ENCODE measurements around the gene SSR4.

SSR4 gene

DNA sequence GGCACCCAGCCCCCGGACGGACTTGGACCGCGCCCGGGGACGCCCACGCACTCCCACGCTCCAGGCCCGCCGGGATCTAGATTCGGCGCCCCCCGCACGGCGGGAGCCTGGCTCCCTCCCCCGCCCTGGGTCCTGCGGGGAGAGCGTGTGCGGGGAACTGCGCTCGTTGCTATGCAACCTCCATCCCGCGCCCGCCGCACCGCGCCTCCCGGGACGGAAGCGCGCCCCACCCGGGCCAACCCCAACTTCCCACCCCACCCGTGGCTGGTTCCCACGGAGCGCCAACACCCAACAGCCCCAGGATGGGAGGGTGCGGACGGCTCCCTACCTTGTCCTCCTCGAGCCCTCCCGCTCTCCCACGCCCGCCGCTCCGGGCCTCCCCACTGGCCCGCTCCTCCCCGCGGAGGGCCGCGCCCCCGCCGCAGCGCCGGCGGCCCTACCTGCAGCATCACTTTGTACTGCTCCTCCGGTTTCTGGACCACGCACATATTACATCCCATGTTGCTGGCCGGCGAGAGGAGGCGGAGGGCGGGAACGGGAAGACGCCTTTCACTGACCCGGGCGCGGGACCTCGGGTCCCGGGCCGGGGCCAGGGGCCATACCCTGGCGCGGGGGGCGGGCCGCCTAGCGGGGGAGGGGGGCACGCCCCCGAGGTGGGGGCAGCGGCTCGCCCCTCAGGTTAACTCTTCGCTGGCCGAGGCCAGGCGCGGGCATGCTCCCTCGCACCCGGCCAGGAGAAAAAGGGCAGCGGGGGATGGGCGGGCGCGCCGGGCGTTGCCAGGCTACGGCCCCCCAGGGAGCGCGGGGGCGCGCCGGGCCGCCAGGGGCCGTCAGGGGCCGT lies 35.6 kb downstream of the SSR4 start, which contains the start of gene PDZD4:
TSS of gene PDZD4 (minus strand) at position 746 of the 841 bp plus-strand sequence. CDS start at position 500, 246 bp downstream.
- no peak for DNase-seq (ENCODE audit: low read depth)

DNA sequence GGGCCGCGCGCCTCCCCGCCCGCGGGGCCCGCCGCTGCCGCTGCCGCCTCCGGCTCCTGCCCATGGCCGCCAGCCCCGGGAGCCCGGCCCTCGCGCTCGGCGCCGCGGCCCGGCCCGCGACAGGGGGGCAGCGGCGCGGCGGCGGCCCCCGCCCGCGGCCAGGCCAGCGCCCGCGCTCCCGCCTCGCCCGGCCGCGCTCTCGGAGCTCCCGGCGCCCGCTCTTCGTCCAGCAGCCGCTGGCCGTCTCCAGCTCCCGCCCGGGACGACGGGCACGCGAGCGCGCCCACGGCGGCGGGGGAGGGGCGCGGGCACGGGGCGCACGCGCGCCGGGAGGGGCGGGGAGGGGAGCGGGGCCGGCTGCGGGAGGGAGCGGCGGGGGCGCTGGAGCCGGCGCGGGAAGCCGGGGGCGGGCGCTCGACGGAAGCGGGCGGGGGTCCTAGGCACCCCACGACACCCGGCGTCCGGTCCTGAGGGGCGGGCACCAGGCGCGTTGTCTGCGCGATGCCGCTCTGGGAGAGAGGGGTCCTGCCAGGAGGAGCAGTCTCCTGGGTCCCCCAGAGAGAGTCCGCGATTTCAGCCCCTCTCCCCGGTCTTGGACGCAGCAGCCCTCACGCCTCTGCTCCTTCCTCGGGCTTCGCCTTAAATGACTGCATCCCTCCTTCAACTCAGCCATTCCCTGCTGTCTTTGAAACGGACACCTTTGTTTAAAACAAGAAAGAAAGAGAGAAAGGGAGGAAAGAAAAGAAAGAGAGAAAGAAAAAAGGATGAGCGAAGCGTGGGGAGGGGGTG lies 36.4 kb downstream of the SSR4 start:
- DNase-seq (ENCODE audit: low read depth), result no peak

- no peak for DNase-seq (ENCODE audit: low read depth)
Measured at GRCh38 chrX:153831429-153832150, 37.1 kb downstream of the SSR4 start.

DNA sequence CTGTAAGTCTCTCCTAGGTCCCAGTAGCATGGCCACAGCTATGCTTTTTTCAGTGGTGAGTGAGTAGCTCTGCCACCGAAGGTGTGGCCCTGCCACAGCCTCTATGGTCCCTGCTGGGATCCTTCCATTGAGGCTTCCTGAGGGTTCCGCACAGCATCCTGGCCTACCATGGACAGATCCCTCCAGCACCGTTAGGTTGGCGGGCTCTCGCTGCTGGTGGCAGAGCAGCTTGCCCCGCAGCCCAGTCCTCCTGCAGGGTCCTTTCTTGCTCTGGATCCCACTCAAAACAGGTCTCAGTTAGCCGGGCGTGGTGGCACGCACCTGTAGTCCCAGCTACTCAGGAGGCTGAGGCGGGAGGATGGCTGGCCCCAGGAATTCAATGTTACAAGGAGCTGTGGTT lies 38.3 kb downstream of the SSR4 start:
- DNase-seq (ENCODE audit: low read depth), result no peak

- no peak for DNase-seq (ENCODE audit: low read depth)
Measured at GRCh38 chrX:153836921-153837320, 42.5 kb downstream of the SSR4 start.

- no peak for DNase-seq (ENCODE audit: low read depth)
Measured at GRCh38 chrX:153844509-153845082, 50.1 kb downstream of the SSR4 start.

DNA sequence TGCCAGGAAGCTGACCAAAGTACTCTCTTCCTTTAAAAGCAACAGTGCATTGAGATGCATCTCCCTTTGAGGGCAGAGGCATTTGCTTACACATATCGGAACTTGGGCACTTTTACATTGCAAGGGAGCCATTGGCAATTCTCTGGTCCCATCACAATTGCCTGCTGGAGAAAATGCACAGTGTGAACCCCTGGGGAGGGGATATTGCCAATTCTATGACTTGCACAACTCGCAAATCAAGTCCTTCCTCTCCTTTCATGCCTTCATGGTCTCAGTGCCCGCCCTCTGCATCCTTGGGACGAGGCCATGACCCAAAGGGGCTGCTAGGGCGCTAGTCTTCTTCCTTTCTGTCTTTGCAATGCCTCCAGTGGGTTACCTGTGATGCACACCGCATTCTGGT lies 50.7 kb downstream of the SSR4 start:
- no peak for DNase-seq (ENCODE audit: low read depth)

GRCh38 chrX:153845842-153846241 lies 51.4 kb downstream of the SSR4 start:
- no peak for DNase-seq (ENCODE audit: low read depth)
